ENCODE data around the gene PFDN6. TPM values are rescaled to one million over a fixed set of nuclear protein-coding genes. Genes with fewer than 3 reads are reported as not detected.

PFDN6 gene
- total RNA-seq, 6 experiments from 2014 or later: 52.1 to 73.7 (median 69.7) TPM

GRCh38 chr6:33313105-33313708 lies 23.8 kb downstream of the PFDN6 start:
- Mint-ChIP-seq H3K9me3 (no peaks in the 10 kb centered on the region), H3K36me3 (ENCODE audit: low read depth) (peaks cover 19% of the 10 kb centered on the region), H3K4me1 (ENCODE audit: low read depth) (peaks cover 43% of the 10 kb centered on the region), H3K4me3 (peak overlapping the region; percentile 98), H3K27me3 (ENCODE audit: insufficient read depth) (peaks cover 5% of the 10 kb centered on the region), H3K27ac (peak overlapping the region; percentile 98)
- no peak for DNase-seq
- no peak for TF ChIP-seq CTCF (IDR thresholded peaks at IDR 0.05)

GRCh38 chr6:33313709-33314514 lies 24.5 kb downstream of the PFDN6 start, which contains the start of gene TAPBP:
Gene TAPBP, minus strand, starts transcription at chr6:33314078. Its CDS starts 37 bp downstream, at chr6:33314041.
- Mint-ChIP-seq H3K36me3 (ENCODE audit: low read depth) (peaks cover 21% of the 10 kb centered on the region), H3K4me3 (peak within 1 kb of the TSS; percentile 98), H3K9me3 (no peaks in the 10 kb centered on the region), H3K4me1 (ENCODE audit: low read depth) (peaks cover 43% of the 10 kb centered on the region), H3K27ac (peak within 1 kb of the TSS; percentile 98), H3K27me3 (ENCODE audit: insufficient read depth) (peaks cover 5% of the 10 kb centered on the region)
- TF ChIP-seq CTCF (IDR thresholded peaks at IDR 0.05): no peak
- DNase-seq: peak; percentile 57

- Mint-ChIP-seq H3K27me3 (ENCODE audit: insufficient read depth) (peaks cover 5% of the 10 kb centered on the region), H3K4me3 (peak overlapping the region; percentile 98), H3K4me1 (ENCODE audit: low read depth) (peaks cover 50% of the 10 kb centered on the region), H3K27ac (peak overlapping the region; percentile 98), H3K9me3 (no peaks in the 10 kb centered on the region), H3K36me3 (ENCODE audit: low read depth) (peaks cover 27% of the 10 kb centered on the region)
- DNase-seq: peak; percentile 77
- TF ChIP-seq CTCF (IDR thresholded peaks at IDR 0.05): no peak
Observed at GRCh38 chr6:33314515-33314942, 25.1 kb downstream of the PFDN6 start.

- Mint-ChIP-seq H3K27me3 (ENCODE audit: insufficient read depth) (peaks cover 6% of the 10 kb centered on the region), H3K9me3 (no peaks in the 10 kb centered on the region), H3K4me1 (ENCODE audit: low read depth) (peaks cover 56% of the 10 kb centered on the region), H3K36me3 (ENCODE audit: low read depth) (peaks cover 33% of the 10 kb centered on the region), H3K4me3 (peak overlapping the region; percentile 98), H3K27ac (peak overlapping the region; percentile 98)
- no peak for TF ChIP-seq CTCF (IDR thresholded peaks at IDR 0.05)
- DNase-seq: no peak
Observed at GRCh38 chr6:33314943-33315792, 25.8 kb downstream of the PFDN6 start.

Data from HFFc6 (cell line).